GM15510 (cell line): ENCODE results near the gene TMEM150C.

ENCODE experiments used
- POLR2A ChIP-seq: IDR thresholded peaks from 3 replicates; pipeline ENCODE4 v1.6.1; 2011; ENCODE audit warnings: borderline replicate concordance; ENCODE audit not compliant: insufficient read length; ENCODE audit errors: extremely low read depth

Gene TMEM150C

GRCh38 chr4:82561786-82562563 is at the start of gene TMEM150C:
Gene TMEM150C, minus strand, starts transcription at chr4:82561988. Its CDS starts 57,331 bp downstream, at chr4:82504657.
- no peak for TF ChIP-seq POLR2A

- no peak for TF ChIP-seq POLR2A
Measured at GRCh38 chr4:82611527-82611926, 49.7 kb upstream of the TMEM150C start.

- TF ChIP-seq POLR2A: no peak
Measured at GRCh38 chr4:82610041-82610440, 48.3 kb upstream of the TMEM150C start.

GRCh38 chr4:82606622-82607021 is 44.8 kb upstream of the TMEM150C start:
- TF ChIP-seq POLR2A: no peak

GRCh38 chr4:82604522-82604921 is 42.7 kb upstream of the TMEM150C start:
- no peak for TF ChIP-seq POLR2A

- no peak for TF ChIP-seq POLR2A
Measured at GRCh38 chr4:82601242-82602015, 39.6 kb upstream of the TMEM150C start.

GRCh38 chr4:82599336-82599735 is 37.5 kb upstream of the TMEM150C start:
- no peak for TF ChIP-seq POLR2A

- TF ChIP-seq POLR2A: no peak
Measured at GRCh38 chr4:82594456-82594855, 32.7 kb upstream of the TMEM150C start.

GRCh38 chr4:82593411-82593810 is 31.6 kb upstream of the TMEM150C start:
- no peak for TF ChIP-seq POLR2A

GRCh38 chr4:82592639-82593038 is 30.9 kb upstream of the TMEM150C start:
- TF ChIP-seq POLR2A: no peak

GRCh38 chr4:82591592-82591991 is 29.8 kb upstream of the TMEM150C start:
- TF ChIP-seq POLR2A: no peak

- no peak for TF ChIP-seq POLR2A
Measured at GRCh38 chr4:82589756-82590155, 28.0 kb upstream of the TMEM150C start.

GRCh38 chr4:82588771-82589270 is 27.0 kb upstream of the TMEM150C start:
- no peak for TF ChIP-seq POLR2A

- no peak for TF ChIP-seq POLR2A
Measured at GRCh38 chr4:82587826-82588540, 26.2 kb upstream of the TMEM150C start.
